ENCODE data around the gene ADGRD1. TPM values are rescaled to one million over a fixed set of nuclear protein-coding genes. Genes with fewer than 3 reads are reported as not detected.
A peak's percentile ranks its signal among the peaks of the same experiment; 100 is the strongest.

Gene ADGRD1
- total and polyA plus RNA-seq, 3 experiments from 2014 or later: 1.1 to 1.3 TPM; not detected in 1

GRCh38 chr12:131004166-131004565, 50.5 kb downstream of the ADGRD1 start:
- POLR2A ChIA-PET: no interaction called here
- DNase-seq: peak in 1 of 5 donors; percentile 32
- Mint-ChIP-seq H3K36me3 (peaks cover 0 to 3% (median 0%) of the 10 kb centered on the region in 3 donors), H3K9me3 (no peaks in the 10 kb centered on the region), H3K27me3 (peaks cover 4 to 5% of the 10 kb centered on the region in 2 donors), H3K27ac (no peak overlapping the region), H3K4me1 (no peaks in the 10 kb centered on the region), H3K4me3 (peak overlapping the region in 3 of 7 donors; percentile 29 to 68 (median 59))
- no peak overlapping the region for H3K27ac ChIP-seq (ENCODE audit: low read depth, low read length)
- no peaks in the 10 kb centered on the region for H3K36me3 ChIP-seq (ENCODE audit: insufficient read depth, low read length)
- H3K9me3 ChIP-seq (ENCODE audit: low read length): no peaks in the 10 kb centered on the region
- no peaks in the 10 kb centered on the region for H3K4me1 ChIP-seq (ENCODE audit: insufficient read depth, low read length)
- H3K4me3 ChIP-seq (ENCODE audit: low read length): no peak overlapping the region
- H3K27me3 ChIP-seq (ENCODE audit: insufficient read depth, low read length, poor library complexity, severe bottlenecking): no peaks in the 10 kb centered on the region
- CTCF ChIA-PET: no interaction called here

- DNase-seq: peak in 1 of 5 donors; percentile 31
- H3K4me3 Mint-ChIP-seq: no peak overlapping the region
- no peak overlapping the region for H3K27ac Mint-ChIP-seq
- peaks cover 4 to 5% of the 10 kb centered on the region in 2 donors for H3K27me3 Mint-ChIP-seq
- H3K36me3 Mint-ChIP-seq: no peaks in the 10 kb centered on the region
- H3K4me1 ChIP-seq (ENCODE audit: insufficient read depth, low read length): no peaks in the 10 kb centered on the region
- no peak overlapping the region for H3K27ac ChIP-seq (ENCODE audit: low read depth, low read length)
- no peak overlapping the region for H3K4me3 ChIP-seq (ENCODE audit: low read length)
- H3K27me3 ChIP-seq (ENCODE audit: insufficient read depth, low read length, poor library complexity, severe bottlenecking): no peaks in the 10 kb centered on the region
- POLR2A ChIA-PET: no interaction called here
- no peaks in the 10 kb centered on the region for H3K4me1 Mint-ChIP-seq
- CTCF ChIA-PET: no interaction called here
- no peaks in the 10 kb centered on the region for H3K9me3 ChIP-seq (ENCODE audit: low read length)
- H3K9me3 Mint-ChIP-seq: no peaks in the 10 kb centered on the region
- no peaks in the 10 kb centered on the region for H3K36me3 ChIP-seq (ENCODE audit: insufficient read depth, low read length)
Observed at GRCh38 chr12:131005161-131006035, 51.7 kb downstream of the ADGRD1 start.

- no peaks in the 10 kb centered on the region for H3K36me3 Mint-ChIP-seq
- H3K9me3 Mint-ChIP-seq: no peaks in the 10 kb centered on the region
- ChIA-PET POLR2A (no interaction called here), CTCF (no interaction called here)
- Histone ChIP-seq H3K4me3 (ENCODE audit: low read length) (no peak overlapping the region), H3K4me1 (ENCODE audit: insufficient read depth, low read length) (no peaks in the 10 kb centered on the region), H3K27ac (ENCODE audit: low read depth, low read length) (no peak overlapping the region), H3K9me3 (ENCODE audit: low read length) (no peaks in the 10 kb centered on the region), H3K27me3 (ENCODE audit: insufficient read depth, low read length, poor library complexity, severe bottlenecking) (no peaks in the 10 kb centered on the region), H3K36me3 (ENCODE audit: insufficient read depth, low read length) (no peaks in the 10 kb centered on the region)
- peaks cover 4 to 5% of the 10 kb centered on the region in 2 donors for H3K27me3 Mint-ChIP-seq
- H3K4me1 Mint-ChIP-seq: no peaks in the 10 kb centered on the region
- H3K4me3 Mint-ChIP-seq: no peak overlapping the region
- peak in 1 of 5 donors; percentile 8 for DNase-seq
- no peak overlapping the region for H3K27ac Mint-ChIP-seq
Observed at GRCh38 chr12:131006036-131006735, 52.5 kb downstream of the ADGRD1 start.

GRCh38 chr12:131007031-131007739, 53.5 kb downstream of the ADGRD1 start:
- CTCF ChIA-PET: no interaction called here
- H3K4me1 ChIP-seq (ENCODE audit: insufficient read depth, low read length): no peaks in the 10 kb centered on the region

GRCh38 chr12:131007740-131008117, 54.0 kb downstream of the ADGRD1 start:
- no peak for DNase-seq
- Mint-ChIP-seq H3K4me1 (no peaks in the 10 kb centered on the region), H3K36me3 (no peaks in the 10 kb centered on the region), H3K27me3 (peaks cover 4 to 5% of the 10 kb centered on the region in 2 donors), H3K9me3 (no peaks in the 10 kb centered on the region), H3K27ac (no peak overlapping the region), H3K4me3 (no peak overlapping the region)
- Histone ChIP-seq H3K4me1 (ENCODE audit: insufficient read depth, low read length) (no peaks in the 10 kb centered on the region), H3K9me3 (ENCODE audit: low read length) (no peaks in the 10 kb centered on the region), H3K27ac (ENCODE audit: low read depth, low read length) (no peak overlapping the region), H3K4me3 (ENCODE audit: low read length) (no peak overlapping the region), H3K36me3 (ENCODE audit: insufficient read depth, low read length) (no peaks in the 10 kb centered on the region), H3K27me3 (ENCODE audit: insufficient read depth, low read length, poor library complexity, severe bottlenecking) (no peaks in the 10 kb centered on the region)
- ChIA-PET POLR2A (no interaction called here), CTCF (no interaction called here)

More at GRCh38 chr12:131007031-131007739, 53.5 kb downstream of the ADGRD1 start:
- no peaks in the 10 kb centered on the region for H3K9me3 ChIP-seq (ENCODE audit: low read length)
- no peak overlapping the region for H3K27ac Mint-ChIP-seq
- no peak overlapping the region for H3K4me3 ChIP-seq (ENCODE audit: low read length)
- H3K4me3 Mint-ChIP-seq: no peak overlapping the region
- H3K36me3 Mint-ChIP-seq: no peaks in the 10 kb centered on the region
- no peak overlapping the region for H3K27ac ChIP-seq (ENCODE audit: low read depth, low read length)
- H3K36me3 ChIP-seq (ENCODE audit: insufficient read depth, low read length): no peaks in the 10 kb centered on the region
- no peaks in the 10 kb centered on the region for H3K9me3 Mint-ChIP-seq
- no peaks in the 10 kb centered on the region for H3K4me1 Mint-ChIP-seq
- peaks cover 4 to 5% of the 10 kb centered on the region in 2 donors for H3K27me3 Mint-ChIP-seq
- DNase-seq: peak in 1 of 5 donors; percentile 35
- POLR2A ChIA-PET: no interaction called here
- no peaks in the 10 kb centered on the region for H3K27me3 ChIP-seq (ENCODE audit: insufficient read depth, low read length, poor library complexity, severe bottlenecking)

- Histone ChIP-seq H3K4me3 (ENCODE audit: low read length) (no peak overlapping the region), H3K36me3 (ENCODE audit: insufficient read depth, low read length) (no peaks in the 10 kb centered on the region), H3K9me3 (ENCODE audit: low read length) (no peaks in the 10 kb centered on the region), H3K4me1 (ENCODE audit: insufficient read depth, low read length) (no peaks in the 10 kb centered on the region), H3K27me3 (ENCODE audit: insufficient read depth, low read length, poor library complexity, severe bottlenecking) (no peaks in the 10 kb centered on the region), H3K27ac (ENCODE audit: low read depth, low read length) (no peak overlapping the region)
- no peaks in the 10 kb centered on the region for H3K36me3 Mint-ChIP-seq
- H3K4me3 Mint-ChIP-seq: no peak overlapping the region
- no peak overlapping the region for H3K27ac Mint-ChIP-seq
- DNase-seq: peak in 1 of 5 donors; percentile 30
- H3K27me3 Mint-ChIP-seq: peaks cover 4 to 5% of the 10 kb centered on the region in 2 donors
- no peaks in the 10 kb centered on the region for H3K9me3 Mint-ChIP-seq
- POLR2A ChIA-PET: no interaction called here
- no peaks in the 10 kb centered on the region for H3K4me1 Mint-ChIP-seq
- CTCF ChIA-PET: no interaction called here
Observed at GRCh38 chr12:131008131-131008912, 54.6 kb downstream of the ADGRD1 start.

- H3K4me3 Mint-ChIP-seq: no peak overlapping the region
- H3K9me3 Mint-ChIP-seq: no peaks in the 10 kb centered on the region
- CTCF ChIA-PET: no interaction called here
- Histone ChIP-seq H3K27ac (ENCODE audit: low read depth, low read length) (no peak overlapping the region), H3K9me3 (ENCODE audit: low read length) (no peaks in the 10 kb centered on the region), H3K4me3 (ENCODE audit: low read length) (no peak overlapping the region), H3K4me1 (ENCODE audit: insufficient read depth, low read length) (no peaks in the 10 kb centered on the region), H3K36me3 (ENCODE audit: insufficient read depth, low read length) (no peaks in the 10 kb centered on the region), H3K27me3 (ENCODE audit: insufficient read depth, low read length, poor library complexity, severe bottlenecking) (no peaks in the 10 kb centered on the region)
- H3K36me3 Mint-ChIP-seq: no peaks in the 10 kb centered on the region
- no peak for DNase-seq
- no peaks in the 10 kb centered on the region for H3K4me1 Mint-ChIP-seq
- POLR2A ChIA-PET: no interaction called here
- no peak overlapping the region for H3K27ac Mint-ChIP-seq
- peaks cover 4 to 5% of the 10 kb centered on the region in 2 donors for H3K27me3 Mint-ChIP-seq
Observed at GRCh38 chr12:131008913-131009270, 55.2 kb downstream of the ADGRD1 start.

Data from CD8-positive, alpha-beta memory T cell (primary cell).